HG03159 (cell line): ENCODE data around the gene GRIK2.

Source experiments
- ATAC-seq: cut with Tn5 transposase; IDR thresholded peaks from one replicate; pipeline ENCODE4 v1.9.1; 2021; ENCODE audit warnings: mild to moderate bottlenecking, moderate library complexity; ENCODE audit not compliant: unreplicated experiment

The GRIK2 gene

GRCh38 chr6:102115911-102116310 lies 722.4 kb downstream of the GRIK2 start:
- ATAC-seq, result no peak

GRCh38 chr6:102118034-102118433 lies 724.5 kb downstream of the GRIK2 start:
- ATAC-seq, result no peak
